Cardiac muscle cell (in vitro differentiated cells and primary cell): ENCODE measurements around the gene TREX2. TPM values are rescaled to one million over a fixed set of nuclear protein-coding genes. Genes with fewer than 3 reads are reported as not detected.

Experiments used
- DNase-seq, 2 donors: peaks; one replicate each; pipeline versions ENCODE4 v3.0.0 to v3.0.0-alpha.2; 2010 to 2017; ENCODE audit warnings: low read depth in 1 of 2, low spot score in 1 of 2
- H3K27ac ChIP-seq: fragments of 200-600 bp; sonication (generic); 2 replicates; pipeline ENCODE4 v1.5.1; 2016
- H3K27me3 ChIP-seq: fragments of 200-600 bp; sonication (generic); 2 replicates; pipeline ENCODE4 v1.6.0; 2016; ENCODE audit warnings: control low read depth
- H3K36me3 ChIP-seq: fragments of 200-600 bp; sonication (generic); 2 replicates; pipeline ENCODE4 v1.5.1; 2016; ENCODE audit warnings: control low read depth
- H3K4me1 ChIP-seq: fragments of 200-600 bp; sonication (generic); 2 replicates; pipeline ENCODE4 v1.8.1; 2017; ENCODE audit warnings: low read depth, mild to moderate bottlenecking, mixed run types
- H3K4me3 ChIP-seq: fragments of 200-600 bp; sonication (generic); 2 replicates; pipeline ENCODE4 v1.5.1; 2016; ENCODE audit warnings: mild to moderate bottlenecking
- H3K9me3 ChIP-seq: fragments of 200-600 bp; sonication (generic); 2 replicates; pipeline ENCODE4 v1.5.1; 2017; ENCODE audit warnings: low read depth, mild to moderate bottlenecking, control low read depth
- polyA plus RNA-seq: library from polyadenylated mRNA; unstranded; fragments of >200 nt; fragmentation: Nextera tagmentation; extraction: Ambion mirVana; gene quantifications from 2 replicates; pipeline ENCODE4 v1.2.1, GENCODE V29; 2016
- total RNA-seq: library from RNA; depleted of rRNA; stranded (reverse); fragments of >200 nt; gene quantifications from 2 replicates; pipeline ENCODE4 v1.2.3, GENCODE V29; 2016
- TF ChIP-seq, protein P1 (sequence below): IDR thresholded peaks from 2 replicates; pipeline ENCODE4 v1.5.1; 2012; ENCODE audit warnings: low read depth, mild to moderate bottlenecking, low read length

Gene TREX2
- total and polyA plus RNA-seq, 2 experiments from 2014 or later, result 0.36 TPM; not detected in 1

DNA sequence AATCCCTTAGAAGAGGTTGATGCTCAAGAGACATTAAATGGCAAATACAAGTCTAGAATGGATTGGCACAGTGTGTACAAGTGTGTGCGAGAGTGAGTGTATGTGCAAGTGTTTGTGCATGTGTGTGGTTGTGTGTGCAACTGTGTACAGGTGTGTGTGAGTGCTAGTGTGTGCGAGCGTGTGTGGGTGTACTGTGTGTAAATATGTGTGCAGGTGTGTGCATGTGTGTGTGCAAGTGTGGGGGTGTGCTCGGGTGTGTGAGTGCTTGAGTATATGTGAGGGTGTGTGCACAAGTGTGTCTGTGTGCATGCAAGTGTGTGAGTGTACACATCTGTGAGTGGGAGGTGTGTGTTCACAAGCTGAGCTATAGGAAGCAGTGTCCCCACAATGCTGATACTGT, 5.9 kb downstream of the TREX2 start:
- Histone ChIP-seq H3K27me3 (no peaks in the 10 kb centered on the region), H3K4me3 (no peak overlapping the region), H3K4me1 (no peaks in the 10 kb centered on the region), H3K9me3 (no peaks in the 10 kb centered on the region), H3K27ac (no peak overlapping the region), H3K36me3 (no peaks in the 10 kb centered on the region)
- no peak for DNase-seq
- TF ChIP-seq, protein P1, sequence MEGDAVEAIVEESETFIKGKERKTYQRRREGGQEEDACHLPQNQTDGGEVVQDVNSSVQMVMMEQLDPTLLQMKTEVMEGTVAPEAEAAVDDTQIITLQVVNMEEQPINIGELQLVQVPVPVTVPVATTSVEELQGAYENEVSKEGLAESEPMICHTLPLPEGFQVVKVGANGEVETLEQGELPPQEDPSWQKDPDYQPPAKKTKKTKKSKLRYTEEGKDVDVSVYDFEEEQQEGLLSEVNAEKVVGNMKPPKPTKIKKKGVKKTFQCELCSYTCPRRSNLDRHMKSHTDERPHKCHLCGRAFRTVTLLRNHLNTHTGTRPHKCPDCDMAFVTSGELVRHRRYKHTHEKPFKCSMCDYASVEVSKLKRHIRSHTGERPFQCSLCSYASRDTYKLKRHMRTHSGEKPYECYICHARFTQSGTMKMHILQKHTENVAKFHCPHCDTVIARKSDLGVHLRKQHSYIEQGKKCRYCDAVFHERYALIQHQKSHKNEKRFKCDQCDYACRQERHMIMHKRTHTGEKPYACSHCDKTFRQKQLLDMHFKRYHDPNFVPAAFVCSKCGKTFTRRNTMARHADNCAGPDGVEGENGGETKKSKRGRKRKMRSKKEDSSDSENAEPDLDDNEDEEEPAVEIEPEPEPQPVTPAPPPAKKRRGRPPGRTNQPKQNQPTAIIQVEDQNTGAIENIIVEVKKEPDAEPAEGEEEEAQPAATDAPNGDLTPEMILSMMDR, result no peak

DNA sequence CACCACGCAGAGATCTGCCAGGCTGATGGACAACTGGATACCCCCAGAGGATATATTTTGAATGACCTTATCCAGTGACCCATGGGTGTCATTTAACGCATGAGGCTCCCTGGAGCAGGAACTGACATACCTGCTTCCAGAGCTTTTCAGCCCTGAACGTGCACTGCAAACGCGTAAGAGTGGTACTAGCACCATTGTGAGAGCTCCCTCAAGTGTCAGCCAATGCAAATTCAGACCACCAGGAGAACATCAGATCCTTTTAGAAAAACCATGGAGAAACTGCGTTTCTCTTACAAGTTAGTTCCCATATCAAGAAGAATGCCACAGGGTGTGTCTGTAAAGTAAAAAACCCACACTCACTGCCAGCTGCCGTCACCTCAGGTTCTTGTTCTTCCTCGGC, 7.3 kb downstream of the TREX2 start:
- H3K27me3 ChIP-seq, result no peaks in the 10 kb centered on the region
- no peaks in the 10 kb centered on the region for H3K4me1 ChIP-seq
- DNase-seq, result peak; percentile 43 to 55
- TF ChIP-seq, protein P1, result peak; percentile 46
- H3K36me3 ChIP-seq, result no peaks in the 10 kb centered on the region
- no peak overlapping the region for H3K27ac ChIP-seq
- H3K4me3 ChIP-seq, result no peak overlapping the region
- no peaks in the 10 kb centered on the region for H3K9me3 ChIP-seq

DNA sequence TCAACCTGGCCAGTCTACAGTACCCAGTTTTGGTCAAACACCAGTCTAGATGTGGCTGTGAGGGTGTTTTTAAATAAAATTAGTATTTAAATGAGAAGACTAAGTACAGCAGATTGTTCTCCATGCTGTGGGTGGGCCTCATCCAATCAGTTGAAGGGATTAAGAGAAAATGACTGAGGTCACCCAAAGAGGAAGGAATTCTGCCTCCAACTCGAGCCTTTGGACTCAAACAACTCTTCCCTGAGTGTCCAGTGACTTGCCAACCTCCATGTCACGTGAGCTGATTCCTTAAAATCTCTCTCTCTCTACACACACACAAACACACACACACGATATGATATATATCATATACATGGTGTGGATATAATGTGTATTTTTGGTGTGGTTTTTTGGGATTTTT, 10.0 kb downstream of the TREX2 start:
- TF ChIP-seq, protein P1, result no peak
- Histone ChIP-seq H3K27ac (no peak overlapping the region), H3K27me3 (no peaks in the 10 kb centered on the region), H3K36me3 (no peaks in the 10 kb centered on the region), H3K4me1 (no peaks in the 10 kb centered on the region), H3K9me3 (no peaks in the 10 kb centered on the region), H3K4me3 (no peak overlapping the region)
- DNase-seq, result no peak

DNA sequence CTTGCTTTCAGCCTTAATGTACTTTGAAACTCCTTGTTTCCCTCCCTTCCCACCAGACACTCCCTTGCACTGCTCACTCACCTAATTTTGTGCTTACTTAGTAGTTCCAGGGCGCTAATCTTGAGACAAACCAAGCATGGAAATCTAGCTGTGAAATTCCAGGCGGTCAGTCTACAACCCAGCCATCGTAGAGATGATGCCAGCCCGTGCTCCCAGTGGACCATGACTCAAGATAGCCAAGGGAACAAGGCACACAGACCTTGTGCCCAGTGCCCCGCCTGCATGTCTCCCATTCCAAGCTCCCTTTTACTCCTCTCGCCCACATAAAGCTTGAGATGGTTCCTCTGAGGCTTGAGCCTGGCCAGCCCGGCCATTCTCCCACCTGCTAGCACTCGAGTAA, 11.1 kb downstream of the TREX2 start:
- no peak overlapping the region for H3K4me3 ChIP-seq
- H3K4me1 ChIP-seq, result no peaks in the 10 kb centered on the region
- no peaks in the 10 kb centered on the region for H3K36me3 ChIP-seq
- no peaks in the 10 kb centered on the region for H3K27me3 ChIP-seq
- H3K27ac ChIP-seq, result no peak overlapping the region
- TF ChIP-seq, protein P1, result no peak
- DNase-seq, result no peak
- no peaks in the 10 kb centered on the region for H3K9me3 ChIP-seq

DNA sequence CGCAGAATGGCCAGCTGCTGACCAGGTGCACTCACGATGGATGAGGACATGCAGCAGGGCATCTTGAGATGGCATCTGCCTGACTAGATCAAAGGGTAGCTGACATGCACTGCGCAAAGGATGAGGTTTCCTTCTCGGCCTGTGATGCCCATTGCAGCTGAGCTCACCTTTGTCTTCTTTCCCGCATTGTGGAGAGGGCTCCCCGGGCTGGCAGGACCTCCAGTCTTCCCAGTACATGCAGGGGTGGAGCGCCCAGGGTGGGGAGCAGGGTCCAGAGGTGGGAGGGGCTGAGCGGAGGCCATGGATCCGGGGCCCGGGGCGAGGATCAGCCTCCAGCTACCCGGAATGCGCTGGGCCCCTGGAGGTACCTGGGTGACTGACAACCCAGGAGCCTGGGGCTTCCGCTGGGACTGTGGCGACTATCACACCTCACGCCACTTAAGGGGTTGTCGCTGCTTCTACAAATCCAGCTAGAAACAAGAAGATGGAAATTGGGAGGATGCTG, 12.0 kb downstream of the TREX2 start:
- Histone ChIP-seq H3K4me3 (no peak overlapping the region), H3K4me1 (no peaks in the 10 kb centered on the region), H3K27ac (no peak overlapping the region), H3K27me3 (no peaks in the 10 kb centered on the region), H3K36me3 (no peaks in the 10 kb centered on the region), H3K9me3 (no peaks in the 10 kb centered on the region)
- TF ChIP-seq, protein P1, result no peak
- no peak for DNase-seq
